ENCODE measurements around the gene TMUB1.

TMUB1 gene

GRCh38 chr7:151121380-151122170, 38.3 kb upstream of the TMUB1 start:
- no peak for DNase-seq (ENCODE audit: low read depth)
- H3K4me3 ChIP-seq (ENCODE audit: low read length) = no peak overlapping the region
- TF ChIP-seq CTCF (IDR thresholded peaks at IDR 0.05; ENCODE audit: insufficient read depth, low read depth, low read length, missing control alignments) = no peak

- no peak for TF ChIP-seq CTCF (IDR thresholded peaks at IDR 0.05; ENCODE audit: insufficient read depth, low read depth, low read length, missing control alignments)
- DNase-seq (ENCODE audit: low read depth) = no peak
- no peak overlapping the region for H3K4me3 ChIP-seq (ENCODE audit: low read length)
Observed at GRCh38 chr7:151120896-151121295, 37.6 kb upstream of the TMUB1 start.

GRCh38 chr7:151119902-151120301, 36.6 kb upstream of the TMUB1 start:
- TF ChIP-seq CTCF (IDR thresholded peaks at IDR 0.05; ENCODE audit: insufficient read depth, low read depth, low read length, missing control alignments) = no peak
- no peak for DNase-seq (ENCODE audit: low read depth)
- H3K4me3 ChIP-seq (ENCODE audit: low read length) = no peak overlapping the region

- no peak for TF ChIP-seq CTCF (IDR thresholded peaks at IDR 0.05; ENCODE audit: insufficient read depth, low read depth, low read length, missing control alignments)
- no peak overlapping the region for H3K4me3 ChIP-seq (ENCODE audit: low read length)
- no peak for DNase-seq (ENCODE audit: low read depth)
Observed at GRCh38 chr7:151119055-151119415, 35.7 kb upstream of the TMUB1 start.

GRCh38 chr7:151118108-151119054, 35.1 kb upstream of the TMUB1 start:
- no peak for TF ChIP-seq CTCF (IDR thresholded peaks at IDR 0.05; ENCODE audit: insufficient read depth, low read depth, low read length, missing control alignments)
- no peak for DNase-seq (ENCODE audit: low read depth)
- no peak overlapping the region for H3K4me3 ChIP-seq (ENCODE audit: low read length)

- no peak for DNase-seq (ENCODE audit: low read depth)
- TF ChIP-seq CTCF (IDR thresholded peaks at IDR 0.05; ENCODE audit: insufficient read depth, low read depth, low read length, missing control alignments) = no peak
- H3K4me3 ChIP-seq (ENCODE audit: low read length) = no peak overlapping the region
Observed at GRCh38 chr7:151117565-151117964, 34.3 kb upstream of the TMUB1 start.

Data from epithelial cell of esophagus (primary cell).